GM18507 (cell line): ENCODE data around the gene ATP9A.
"Not testable (repeated sequence)": the region's sequence is repeated elsewhere in the genome, so short reads cannot be mapped to it uniquely, and the experiment has no call there.

Experiments
- DNase-seq: peaks from one replicate; pipeline ENCODE4 v3.0.0; 2011; ENCODE audit warnings: low read depth; ENCODE audit not compliant: insufficient read length; ENCODE audit errors: extremely low spot score
- FAIRE-seq: peaks from 2 replicates; lab custom pipeline; 2011; peaks lifted over from hg19 to GRCh38; lab: Jason Lieb, UNC

The ATP9A gene

DNA sequence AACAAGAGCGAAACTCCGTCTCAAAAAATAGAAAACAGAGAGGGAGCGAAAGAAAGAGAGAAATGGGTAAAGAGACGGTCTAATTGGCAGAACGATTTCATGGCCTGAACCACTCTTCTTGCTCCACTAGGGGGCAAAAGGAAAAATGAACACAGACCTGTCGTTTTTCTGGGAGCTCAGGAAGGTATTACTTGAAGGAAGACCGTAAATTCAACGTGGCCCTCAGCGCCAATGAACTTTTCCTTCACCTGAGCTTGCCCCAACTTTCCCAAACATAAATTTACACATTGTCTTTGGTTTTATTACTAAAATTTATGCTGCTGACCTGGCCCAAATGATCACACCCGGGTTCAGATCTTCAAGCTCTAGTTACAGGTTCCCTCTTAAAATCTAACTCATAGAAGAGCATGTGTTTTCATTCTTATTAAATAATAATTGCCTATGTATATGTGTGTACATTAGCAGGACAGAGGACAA is 67.3 kb downstream of the ATP9A start:
- peak; percentile 67 for FAIRE-seq
- DNase-seq, result peak; percentile 5

DNA sequence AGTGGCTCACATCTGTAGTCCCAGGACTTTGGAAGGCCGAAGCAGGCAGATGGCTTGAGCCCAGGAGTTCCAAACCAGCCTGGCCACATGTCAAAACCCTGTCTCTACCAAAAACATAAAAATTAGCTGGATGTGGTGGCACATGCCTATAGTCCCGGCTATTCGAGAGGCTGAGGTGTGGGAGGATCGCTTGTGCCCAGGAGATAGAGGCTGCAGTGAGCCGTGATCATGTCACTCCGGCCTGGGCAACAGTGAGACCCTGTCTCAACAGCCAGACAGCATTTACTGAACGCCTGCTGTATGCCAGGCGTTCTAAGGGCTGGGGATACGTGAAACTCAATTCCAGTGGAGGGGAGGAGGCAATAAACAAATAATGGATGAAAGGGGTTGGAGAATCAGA is 69.9 kb downstream of the ATP9A start:
- no peak for FAIRE-seq
- no peak for DNase-seq

DNA sequence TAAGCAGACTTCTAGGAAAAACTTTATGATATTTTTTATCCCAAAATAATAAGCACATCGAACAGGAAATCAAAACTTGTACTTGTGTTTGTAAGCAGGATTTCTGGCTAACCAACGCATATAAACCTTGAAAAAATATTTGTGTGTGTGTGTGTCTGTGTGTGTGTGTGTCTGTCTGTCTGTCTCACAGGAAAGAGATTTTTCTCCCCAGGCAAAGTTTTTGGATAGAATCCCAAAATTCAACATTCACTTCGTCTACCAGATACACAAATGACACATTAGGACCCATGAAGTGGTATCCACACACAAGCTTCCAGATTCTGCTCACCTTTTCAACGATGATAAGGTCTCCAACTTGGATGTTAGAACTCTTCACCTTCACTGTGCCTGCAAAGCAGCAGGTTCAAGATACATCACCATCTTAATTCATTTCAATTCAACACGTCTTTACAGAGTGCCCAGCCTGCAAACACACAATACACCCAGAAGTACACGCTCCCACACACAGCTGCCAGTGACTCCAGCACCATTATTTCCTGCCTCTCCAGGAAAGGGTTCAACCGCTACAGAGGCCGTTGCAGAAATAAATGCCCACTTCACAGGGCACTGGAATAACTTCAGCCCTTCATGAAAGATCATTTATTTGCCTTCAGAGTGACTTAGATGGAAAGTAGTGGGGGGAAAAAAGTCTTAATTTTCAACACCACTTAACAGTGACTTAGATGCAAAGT is 70.9 kb downstream of the ATP9A start:
- DNase-seq (no peak), FAIRE-seq (no peak)

DNA sequence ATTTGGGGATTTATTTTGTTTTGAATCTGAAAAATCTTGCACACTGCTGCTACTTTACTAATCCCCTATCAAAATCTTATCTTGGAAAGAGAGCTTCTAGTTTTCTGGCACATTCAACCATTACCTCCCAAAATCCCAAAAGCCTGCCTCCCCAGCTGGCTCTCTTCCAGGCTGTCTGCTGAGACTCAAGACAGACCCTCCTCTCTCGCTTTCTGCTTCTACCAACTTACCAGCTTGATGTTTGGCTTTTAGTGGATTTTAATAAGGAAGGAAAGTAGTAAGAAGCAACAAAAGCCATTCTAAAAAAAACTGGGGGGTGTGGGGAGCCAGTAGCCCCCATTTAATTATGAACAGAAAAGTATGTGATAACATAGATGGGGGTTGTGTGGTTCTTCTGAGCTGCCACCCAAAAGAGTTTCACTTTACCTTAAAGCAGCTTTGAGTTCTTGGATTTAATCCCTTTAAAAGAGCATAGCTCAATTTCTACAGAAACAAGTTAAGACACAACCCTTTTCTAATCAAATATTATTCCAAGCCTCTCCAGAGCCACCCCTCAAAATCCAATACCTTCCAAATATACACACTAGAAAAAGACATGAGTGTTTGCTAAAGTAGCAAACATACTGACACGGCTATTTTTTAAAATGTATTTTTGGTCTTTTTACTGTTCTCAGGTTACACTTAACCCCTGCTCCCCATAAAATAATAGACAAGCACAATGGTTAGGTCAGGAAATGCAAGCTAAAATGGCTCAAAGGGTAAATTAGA is 71.7 kb downstream of the ATP9A start:
- DNase-seq, result no peak

DNA sequence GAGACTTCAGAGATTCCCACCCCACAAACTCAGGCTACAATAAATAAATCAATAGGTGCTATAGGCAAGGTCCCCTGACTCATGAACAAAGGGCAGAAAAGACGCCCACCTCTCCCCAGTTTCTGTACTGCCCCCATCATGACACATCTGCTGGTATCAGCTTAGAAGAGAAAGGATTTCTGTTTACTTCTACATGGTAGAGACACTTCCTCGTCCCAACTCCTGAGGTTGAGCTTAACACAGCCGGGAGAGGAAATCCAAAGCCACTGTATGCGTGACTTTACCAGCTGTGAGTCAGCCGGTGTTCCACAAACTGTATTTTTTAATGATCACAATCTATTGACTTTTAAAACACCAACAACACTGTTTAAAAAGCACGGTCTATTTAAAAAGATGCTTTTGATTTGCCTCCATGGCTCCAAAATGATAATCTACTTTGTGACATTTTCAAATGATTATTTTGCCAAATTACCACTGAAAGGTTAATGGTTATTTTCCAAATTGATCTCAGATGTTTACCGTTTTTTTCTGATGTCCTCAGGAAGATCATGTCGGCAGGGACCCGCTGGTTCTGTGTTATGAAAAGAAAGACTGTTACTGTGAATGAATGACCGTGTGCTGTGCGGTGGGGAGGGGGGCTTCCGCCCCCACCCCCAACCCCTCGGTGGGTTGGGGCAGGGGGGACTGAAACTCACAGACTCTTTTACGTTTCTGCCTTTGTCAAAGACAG is 72.5 kb downstream of the ATP9A start:
- no peak for FAIRE-seq
- DNase-seq, result no peak

More for the DNA sequence above, 71.7 kb downstream of the ATP9A start:
- no peak for FAIRE-seq

DNA sequence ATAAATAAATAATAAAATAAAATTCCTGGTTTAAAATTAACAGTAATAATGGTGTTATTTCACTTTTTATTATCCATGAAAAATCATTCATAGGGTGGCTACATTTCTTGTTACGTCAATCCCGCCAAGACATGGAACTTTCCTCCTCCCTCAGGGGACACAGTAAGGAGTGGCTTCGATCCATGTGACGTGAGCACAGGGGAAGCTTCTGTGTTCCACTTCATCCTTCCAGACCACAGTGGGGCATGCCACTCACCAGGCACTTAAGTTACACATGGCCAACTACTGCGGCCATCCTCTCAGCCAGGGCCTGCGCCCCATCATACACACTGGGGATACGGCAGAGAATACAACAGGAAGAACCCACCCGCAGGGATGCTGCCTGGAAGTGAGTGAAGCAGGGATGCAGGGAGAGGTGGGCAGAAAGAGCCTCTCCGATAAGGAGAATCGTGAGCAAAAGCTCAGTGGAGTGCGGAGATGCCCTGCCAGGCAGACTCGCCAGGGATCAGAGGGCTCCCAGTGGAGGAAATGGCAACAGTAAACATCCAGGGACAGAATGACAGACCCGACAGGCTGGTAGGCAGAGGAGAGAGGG is 75.3 kb downstream of the ATP9A start:
- DNase-seq, result no peak
- no peak for FAIRE-seq

DNA sequence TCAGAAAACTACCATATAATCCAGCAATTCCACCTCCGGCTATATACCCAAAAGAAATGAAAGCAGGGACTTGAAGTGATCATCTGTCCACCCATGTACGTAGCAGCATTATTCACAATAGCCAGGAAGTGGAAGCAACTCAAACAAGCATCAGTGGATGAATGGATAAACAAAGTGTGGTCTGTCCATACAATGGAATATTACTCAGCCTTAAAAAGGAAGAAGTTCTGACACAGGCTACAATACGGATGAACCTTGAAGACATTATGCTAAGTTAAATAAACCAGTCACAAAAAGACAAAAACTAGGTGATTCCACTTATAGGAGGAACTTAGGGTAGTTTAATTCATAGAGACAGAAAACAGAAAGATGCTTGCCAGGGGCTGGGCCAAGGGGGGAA is 76.5 kb downstream of the ATP9A start:
- DNase-seq (no peak), FAIRE-seq (no peak)

DNA sequence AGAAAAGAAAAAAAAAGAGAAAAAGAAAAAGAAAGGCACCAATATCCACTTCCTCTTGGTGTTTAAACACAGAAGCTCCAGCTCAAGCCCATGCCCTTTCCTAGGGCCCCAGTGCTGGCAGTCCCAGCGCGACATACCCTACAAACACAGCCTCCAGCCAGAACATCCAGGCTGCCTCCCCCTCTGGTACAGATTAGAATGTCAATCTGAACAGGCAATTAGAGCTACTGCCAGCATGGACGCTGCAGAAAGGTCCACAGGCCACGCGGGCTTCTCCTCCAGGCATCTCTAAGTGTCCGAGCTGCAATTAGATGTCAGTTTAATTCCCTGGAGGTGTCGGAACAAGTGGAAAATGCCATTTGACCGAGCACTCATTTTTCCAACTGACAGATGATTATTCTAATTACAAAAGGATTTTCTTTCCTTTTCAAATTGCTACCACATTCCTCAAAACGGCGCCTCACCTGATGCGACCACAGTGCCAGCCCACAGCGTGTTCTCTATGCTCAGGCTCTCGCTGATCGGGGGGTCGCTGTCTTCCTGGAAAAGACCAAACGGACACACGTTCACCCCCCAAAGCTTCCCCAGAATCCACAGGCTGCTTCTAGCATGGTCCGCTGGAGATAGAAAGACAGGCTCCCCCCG is 79.5 kb downstream of the ATP9A start:
- DNase-seq (no peak), FAIRE-seq (no peak)

DNA sequence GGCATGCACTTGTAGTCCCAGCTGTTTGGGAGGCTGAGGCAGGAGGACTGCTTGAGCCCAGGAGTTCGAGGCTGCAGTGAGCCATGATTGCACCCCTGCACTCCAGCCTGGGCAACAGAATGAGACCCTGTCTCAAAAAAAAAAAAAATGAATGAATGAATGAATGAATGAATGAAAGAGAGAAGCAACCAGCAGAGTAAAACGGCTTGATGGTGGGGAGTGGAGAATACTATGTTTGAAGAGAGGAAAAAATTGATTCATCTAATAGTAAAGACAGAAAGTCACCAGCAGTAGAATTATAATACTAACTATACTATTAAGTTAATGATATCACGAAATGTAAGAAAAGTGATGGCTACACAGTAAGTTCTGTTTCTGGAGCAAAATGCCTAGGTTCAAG is 80.6 kb downstream of the ATP9A start:
- DNase-seq (no peak), FAIRE-seq (no peak)

DNA sequence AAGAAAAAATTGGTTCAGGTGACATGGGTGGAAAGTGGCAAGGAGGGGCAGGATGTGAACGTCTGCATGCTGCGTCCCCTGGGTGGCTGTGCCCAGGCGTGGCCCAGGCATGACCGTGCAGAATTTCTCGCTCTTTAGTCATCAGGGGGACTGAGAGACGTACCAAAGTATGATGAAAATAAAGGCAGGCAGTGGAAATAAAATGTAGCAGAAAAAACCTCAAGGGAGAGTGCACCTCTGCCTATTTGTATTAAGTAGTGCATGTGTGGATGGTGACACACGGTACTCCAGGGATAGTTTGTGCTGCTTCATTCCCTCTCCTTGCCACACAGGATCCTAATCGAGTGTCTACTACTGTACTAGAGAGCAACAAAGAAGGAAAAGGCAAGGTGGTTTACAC is 81.1 kb downstream of the ATP9A start:
- DNase-seq (no peak), FAIRE-seq (no peak)

DNA sequence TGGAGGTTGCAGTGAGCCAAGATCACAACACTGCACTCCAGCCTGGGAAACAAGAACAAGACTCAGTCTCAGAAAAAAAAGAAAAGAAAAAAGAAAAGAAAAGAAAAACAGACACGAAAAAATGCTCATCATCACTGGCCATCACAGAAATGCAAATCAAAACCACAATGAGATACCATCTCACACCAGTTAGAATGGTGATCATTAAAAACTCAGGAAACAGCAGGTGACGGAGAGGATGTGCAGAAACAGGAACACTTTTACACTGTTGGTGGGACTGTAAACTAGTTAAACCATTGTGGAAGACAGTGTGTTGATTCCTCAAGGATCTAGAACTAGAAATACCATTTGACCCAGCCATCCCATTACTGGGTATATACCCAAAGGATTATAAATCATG is 82.7 kb downstream of the ATP9A start:
- not testable (repeated sequence) for FAIRE-seq, DNase-seq

DNA sequence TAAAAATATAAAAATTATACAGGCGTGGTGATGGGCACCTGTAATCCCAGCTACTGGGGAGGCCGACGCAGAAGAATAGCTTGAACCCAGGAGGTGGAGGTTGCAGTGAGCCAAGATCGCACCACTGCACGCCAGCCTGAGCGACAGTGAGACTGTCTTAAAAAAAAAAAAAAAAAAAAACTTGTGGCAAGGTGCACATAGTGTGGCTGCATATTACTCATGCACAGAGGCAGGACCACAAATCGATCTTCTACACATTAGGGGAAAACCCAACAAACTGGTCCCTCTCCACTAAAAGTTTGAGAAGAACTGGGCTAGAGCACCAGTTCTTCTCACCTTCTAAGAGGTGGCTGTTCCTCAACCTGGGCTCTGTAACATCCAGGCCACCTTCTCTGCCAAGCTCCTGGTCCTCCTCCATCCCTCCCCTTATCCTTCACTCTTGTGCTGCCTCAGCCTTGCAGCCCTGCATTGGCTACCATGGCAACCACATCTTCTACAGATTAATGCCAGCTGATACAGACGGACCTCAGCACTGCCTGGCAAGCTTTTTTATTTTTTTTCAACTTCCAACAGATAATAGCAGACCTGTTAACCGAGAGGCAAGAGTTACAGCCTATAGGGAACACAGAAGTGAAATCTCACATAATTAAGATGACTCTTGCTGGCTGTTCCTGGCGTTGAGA is 88.0 kb downstream of the ATP9A start:
- FAIRE-seq, result no peak

DNA sequence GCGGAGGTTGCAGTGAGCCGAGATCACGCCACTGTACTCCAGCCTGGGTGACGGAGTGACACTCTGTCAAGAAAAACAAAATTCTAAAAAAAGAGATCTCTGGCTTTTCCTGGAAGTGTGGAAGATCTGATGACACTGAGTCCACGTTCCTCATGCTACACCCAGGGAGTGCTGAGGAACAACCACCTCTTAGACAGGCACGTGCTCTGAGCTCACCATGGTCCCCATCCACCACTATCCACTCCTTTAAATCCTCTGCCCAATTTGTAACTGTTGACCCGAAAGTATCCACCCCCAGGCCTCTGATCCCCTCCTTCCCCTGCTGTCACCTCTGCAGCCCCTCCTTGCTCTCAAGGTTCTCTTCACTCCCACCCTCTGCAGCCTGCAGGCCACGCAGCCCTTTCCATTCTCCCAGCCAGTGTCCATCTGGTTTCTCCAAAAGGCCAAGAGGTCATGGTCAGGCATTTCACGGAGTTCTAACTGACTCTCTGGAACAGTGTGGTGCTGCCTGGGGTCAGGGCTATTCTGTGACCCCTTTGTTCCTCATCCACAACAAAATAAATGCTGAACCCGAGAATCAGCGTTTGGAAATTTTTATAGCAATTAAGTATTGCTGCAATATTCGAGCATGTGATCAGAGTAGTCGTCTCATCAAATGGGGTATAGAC is 88.8 kb downstream of the ATP9A start:
- DNase-seq, result no peak
- no peak for FAIRE-seq

More for the DNA sequence above, 88.0 kb downstream of the ATP9A start:
- DNase-seq, result no peak

DNA sequence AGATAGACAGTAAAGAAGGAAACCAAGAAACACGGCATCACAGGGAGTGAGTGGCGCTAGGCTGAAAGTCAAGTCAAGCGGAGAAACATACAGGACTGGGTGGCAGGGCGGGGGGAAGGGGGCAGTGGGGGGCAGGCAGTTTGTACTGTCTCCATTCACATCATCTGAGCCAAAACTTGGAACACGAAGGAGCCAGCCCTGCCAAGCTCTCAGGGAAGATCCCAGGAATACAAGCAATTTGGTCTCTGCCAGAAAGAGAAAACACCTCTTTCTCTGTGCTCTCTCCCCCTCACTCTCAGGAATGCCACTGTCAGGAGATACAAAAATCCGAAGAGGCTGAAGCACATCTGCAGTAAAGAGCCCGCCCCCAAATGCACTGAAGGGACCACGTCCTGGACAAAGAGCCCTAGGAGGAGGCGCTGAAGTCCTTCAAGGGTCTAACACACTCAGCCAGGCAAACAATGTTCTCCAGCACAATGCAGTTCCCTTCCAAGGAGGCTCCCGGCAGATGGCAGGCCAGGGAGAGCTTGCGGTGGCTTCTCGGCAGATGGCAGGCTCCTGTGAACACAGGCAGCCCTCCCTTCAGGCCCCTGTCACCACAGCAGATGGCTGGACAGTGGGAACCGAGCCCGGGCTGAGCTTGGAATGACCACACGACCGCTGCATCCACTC is 90.0 kb downstream of the ATP9A start:
- DNase-seq (no peak), FAIRE-seq (no peak)

DNA sequence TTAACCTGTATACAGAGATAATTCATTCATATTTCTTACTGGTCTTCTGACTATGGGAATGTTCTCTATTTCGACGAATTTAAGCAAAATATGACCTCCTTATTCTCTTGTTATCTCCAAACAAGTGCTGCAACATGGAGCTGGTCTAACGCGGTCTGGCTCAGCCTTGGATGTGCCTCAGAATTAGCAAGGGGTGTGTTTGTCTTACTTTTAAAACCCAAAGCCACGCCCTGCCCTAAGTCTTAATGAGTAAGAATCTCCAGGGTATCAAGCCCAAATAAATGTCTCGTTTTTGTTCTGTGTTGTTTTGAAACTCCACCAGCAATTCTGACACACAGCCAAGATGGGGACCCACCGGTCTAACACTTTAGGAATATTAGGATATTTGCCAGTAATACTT is 99.2 kb downstream of the ATP9A start:
- FAIRE-seq (no peak), DNase-seq (no peak)

DNA sequence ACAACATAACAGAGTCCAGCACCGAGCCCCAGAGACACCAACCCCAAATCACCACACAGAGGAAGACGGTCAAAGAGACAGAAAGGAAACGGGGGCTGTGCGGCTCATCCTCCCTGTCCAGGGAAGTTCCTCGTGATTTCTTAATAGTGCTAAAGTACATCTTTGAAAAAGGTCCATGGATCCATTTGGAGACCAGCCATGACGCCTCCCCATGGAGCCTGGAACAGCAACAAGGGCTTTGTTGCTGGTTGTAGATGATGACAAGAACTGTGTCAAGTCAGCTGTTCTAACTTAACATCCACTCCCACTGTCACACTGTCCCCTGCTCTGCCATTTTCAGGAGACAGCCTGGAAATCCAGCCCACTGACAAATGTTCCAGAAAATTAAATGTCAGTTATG is 99.7 kb downstream of the ATP9A start:
- FAIRE-seq, result no peak

DNA sequence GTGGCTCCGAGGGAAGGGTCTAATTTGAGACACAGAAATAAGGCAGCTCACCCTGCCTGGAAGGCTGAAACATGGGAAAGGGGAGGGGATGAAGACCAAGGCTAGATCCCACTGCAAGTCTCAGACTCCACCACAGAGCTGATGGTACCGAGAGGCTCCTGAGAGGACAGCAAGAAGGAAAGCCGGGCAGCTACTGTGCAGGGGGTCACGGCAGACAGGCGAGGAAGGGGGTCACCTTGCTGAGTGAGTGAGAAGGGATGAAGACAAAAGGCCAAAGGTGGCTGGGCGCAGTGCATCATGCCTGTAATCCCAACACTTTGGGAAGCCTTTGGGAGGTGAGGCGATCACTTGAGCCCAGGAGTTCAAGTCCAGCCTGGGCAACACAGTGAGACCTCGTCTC is 100.7 kb downstream of the ATP9A start:
- DNase-seq (no peak), FAIRE-seq (no peak)

More for the DNA sequence above, 99.7 kb downstream of the ATP9A start:
- no peak for DNase-seq

DNA sequence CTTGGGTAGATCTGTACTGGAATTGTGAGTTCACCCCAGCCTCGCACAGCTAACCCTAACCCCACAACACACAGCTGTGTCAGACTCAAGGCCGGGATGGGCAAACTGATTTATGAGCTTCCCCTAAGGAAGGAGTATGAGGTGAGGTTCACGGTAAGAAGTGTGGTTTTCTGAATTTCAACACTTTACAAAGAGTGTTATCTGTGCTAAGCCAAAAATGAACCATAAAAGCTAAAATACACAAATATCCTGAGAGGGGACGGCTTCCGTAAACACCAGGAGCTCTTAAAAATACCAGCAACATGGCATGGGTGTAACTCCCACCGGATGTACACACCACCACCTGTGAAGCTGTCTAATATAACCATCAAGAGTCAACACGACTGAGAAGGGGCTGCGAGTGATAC is 101.2 kb downstream of the ATP9A start:
- FAIRE-seq, result no peak

More for the DNA sequence above, 101.2 kb downstream of the ATP9A start:
- DNase-seq, result no peak
